Right renal cortex interstitium (tissue), 3 donors: ENCODE measurements around the gene LMCD1. TPM values are rescaled to one million over a fixed set of nuclear protein-coding genes. Genes with fewer than 3 reads are reported as not detected.
A peak's percentile ranks its signal among the peaks of the same experiment; 100 is the strongest.

Source experiments
- DNase-seq, 3 donors: peaks; one replicate each; pipeline ENCODE4 v3.0.0-alpha.2; 2013; ENCODE audit warnings: low read depth in 3 of 3, low spot score in 2 of 3
- polyA plus RNA-seq, 3 donors: library from polyadenylated mRNA; unstranded; fragments of 120-200 nt; gene quantifications; one replicate each; pipeline ENCODE4 v1.2.1, GENCODE V29; 2013; ENCODE audit not compliant: insufficient read length in 3 of 3

LMCD1 gene
- polyA plus RNA-seq, 3 donors, result 30.4 to 32.0 (median 30.5) TPM

DNA sequence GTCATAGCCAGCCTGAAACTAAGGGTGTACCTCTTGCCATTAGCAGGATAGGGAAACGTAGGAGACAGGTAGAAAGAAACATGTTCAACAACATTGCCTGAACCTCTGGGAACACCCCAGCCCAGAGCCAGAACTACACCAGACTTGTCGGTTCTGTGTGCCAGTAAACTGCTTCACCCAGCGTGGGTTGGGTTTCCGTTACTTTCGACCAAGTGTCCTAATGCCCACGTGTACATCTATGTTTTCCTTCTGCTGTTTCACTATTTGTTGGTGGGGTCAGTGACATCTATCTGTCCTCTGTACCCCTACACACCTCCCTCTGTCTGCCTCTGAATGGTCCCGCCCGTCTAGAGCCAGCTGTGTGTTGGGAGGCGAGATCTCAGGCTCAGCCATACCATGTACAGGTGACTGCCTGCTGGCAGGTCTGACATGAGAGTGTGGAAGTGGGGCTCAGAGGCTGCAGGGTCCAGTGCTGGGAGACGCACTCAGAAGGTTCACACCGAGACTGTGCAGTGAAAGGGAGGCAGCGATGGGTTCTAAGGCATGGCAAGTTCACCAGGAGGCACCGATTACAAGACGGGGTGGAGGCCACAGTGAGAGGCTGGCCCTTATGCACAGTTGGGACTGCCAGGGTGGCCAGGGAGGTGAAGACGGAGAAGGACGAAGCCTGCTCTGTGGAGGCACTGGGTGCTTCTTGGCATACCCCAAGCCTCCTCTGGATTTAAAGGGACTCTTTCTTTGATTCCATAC, 106.6 kb downstream of the LMCD1 start:
- DNase-seq, result no peak

DNA sequence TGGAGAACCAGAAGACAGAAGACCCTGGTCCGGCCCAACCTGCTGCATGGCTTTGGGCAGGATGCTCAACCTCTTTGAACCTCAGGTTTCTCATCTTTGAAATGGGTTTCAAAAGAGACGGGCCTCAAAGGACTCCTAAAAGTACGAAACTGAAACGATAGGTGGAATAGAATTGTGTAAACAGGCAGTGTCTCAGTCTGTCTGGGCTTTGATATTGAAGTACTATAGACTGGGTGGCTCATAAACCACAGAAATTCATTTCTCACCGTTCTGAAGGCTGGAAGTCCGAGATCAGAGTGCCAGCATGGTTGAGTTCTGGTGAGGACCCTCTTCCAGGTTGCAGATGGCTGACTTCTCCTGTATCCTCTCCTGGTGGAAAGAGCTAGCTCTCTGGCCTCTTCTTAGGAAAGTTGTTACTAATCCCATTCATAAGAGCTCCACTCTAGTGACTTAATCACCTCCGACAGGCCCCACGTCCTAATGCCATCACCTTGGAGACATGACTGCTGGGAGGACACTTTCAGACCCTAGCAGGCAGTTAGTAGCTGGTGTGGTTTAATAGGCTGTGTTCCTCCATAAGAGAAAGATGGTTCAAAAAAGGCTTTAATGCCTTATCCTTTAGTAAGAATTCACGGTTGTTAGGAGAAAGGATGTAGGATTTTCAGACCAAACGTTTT, 107.3 kb downstream of the LMCD1 start:
- DNase-seq, result no peak

DNA sequence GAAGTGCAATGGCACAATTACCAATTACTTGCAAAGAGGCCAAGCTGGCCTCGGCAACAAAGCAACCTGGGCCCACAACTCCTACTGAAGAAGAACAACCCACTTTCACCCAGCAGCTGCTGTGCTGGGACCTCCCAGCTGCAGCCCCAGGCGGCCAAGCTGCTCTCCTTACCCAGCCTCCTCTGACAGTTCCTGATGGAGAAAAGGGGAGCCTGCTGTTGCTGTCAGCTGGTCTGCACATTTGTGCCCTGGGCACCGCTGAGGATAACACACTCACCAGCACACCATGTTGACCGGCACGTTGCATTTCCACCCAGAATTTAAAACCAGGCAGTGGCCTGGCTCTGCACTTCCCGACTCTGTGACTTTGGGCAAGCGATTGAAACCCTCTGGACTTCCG, 109.3 kb downstream of the LMCD1 start:
- no peak for DNase-seq

DNA sequence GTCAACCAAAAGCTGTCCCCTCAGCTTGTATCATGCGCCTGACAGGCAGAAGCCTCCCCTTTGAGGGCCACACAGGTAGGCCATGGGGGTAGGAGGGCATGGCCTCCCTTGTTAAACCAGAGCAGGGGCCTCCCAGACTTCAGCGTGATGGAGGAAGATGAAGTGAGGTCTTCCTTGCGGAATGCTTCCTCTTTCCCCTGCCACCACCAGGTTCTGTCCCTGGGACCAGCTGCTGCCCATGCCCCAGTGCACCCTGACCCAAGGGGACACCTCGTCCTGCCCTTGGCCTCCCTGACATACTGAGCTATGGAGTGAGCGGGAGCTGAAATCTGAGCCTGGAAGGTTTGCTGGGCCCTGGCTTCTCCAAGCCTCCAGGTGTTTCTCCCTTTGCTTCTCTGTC, 116.3 kb downstream of the LMCD1 start:
- DNase-seq, result no peak

DNA sequence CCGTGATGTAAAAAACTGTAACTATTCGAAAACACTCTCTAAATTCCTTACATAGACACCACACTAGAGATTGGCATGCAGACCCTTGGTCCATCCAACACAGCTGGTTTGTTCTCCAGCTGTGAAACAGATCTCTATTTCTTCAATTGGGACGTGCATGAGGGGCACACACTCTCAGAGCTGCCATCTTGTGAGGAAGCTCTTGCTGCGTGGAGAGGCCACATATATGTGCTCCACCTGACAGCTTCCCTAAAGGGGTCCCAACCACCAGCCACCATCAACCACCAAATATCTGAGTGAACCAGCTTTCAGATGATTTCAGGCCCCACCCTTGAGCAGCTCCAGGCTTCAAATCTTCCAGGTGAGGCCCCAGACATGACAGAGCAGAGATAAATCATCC, 117.3 kb downstream of the LMCD1 start:
- no peak for DNase-seq

DNA sequence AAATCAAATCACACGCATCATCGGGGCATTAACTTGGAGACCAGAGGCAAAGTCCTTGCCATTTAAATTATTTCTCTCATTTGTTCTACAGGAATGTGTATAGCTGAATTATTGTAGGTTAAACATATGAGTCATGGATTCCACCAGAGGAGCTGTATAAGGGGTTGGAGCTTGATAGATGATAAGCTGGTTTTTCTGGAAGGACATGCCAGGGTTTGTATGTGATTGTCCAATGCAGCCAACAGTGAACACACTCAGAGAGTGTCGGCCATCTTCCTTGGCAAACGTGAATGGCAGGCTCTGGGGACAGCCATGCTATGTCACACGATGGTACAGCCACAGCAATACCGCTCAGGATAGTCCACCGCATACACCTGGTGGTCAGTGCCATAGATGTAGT, 117.9 kb downstream of the LMCD1 start:
- DNase-seq, result no peak

DNA sequence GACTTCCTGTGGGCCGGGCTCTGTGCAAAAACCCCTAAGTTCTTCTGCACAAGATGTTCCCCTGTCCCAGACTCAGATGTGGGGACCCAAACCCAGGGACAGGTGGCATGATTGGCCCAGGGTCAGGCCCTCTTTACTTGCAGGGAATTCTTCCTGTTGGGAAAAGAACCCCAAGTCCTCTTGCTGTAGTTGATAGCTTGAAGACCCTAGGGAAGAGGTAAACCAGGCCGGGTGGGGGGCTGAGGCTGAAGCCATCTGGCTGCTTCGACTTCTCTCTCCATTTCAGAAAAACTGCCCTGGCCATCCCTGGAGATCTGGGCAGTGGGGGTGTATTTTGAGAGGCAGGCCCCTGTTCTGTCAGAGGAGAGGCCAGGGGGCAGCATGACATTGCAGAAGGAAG, 119.5 kb downstream of the LMCD1 start:
- DNase-seq, result no peak

DNA sequence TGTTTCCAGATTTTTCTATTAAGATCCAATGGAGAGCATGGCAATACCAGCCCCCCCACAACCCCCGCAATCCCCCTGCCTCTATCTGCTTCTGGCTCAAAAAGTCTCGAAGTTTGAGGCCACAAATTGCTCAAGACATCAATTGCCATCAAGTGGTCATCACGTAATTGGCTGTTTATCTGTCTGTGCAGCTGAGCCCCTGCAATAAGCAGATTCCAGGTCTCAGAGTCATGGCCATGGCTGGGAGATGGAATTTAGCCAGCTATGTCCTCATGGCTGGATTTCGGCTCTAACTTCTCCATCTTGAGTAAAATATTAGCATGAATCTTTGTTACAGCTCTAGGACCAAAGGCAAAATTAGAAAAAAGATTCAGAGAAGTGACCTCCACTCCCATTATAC, 120.2 kb downstream of the LMCD1 start:
- no peak for DNase-seq

DNA sequence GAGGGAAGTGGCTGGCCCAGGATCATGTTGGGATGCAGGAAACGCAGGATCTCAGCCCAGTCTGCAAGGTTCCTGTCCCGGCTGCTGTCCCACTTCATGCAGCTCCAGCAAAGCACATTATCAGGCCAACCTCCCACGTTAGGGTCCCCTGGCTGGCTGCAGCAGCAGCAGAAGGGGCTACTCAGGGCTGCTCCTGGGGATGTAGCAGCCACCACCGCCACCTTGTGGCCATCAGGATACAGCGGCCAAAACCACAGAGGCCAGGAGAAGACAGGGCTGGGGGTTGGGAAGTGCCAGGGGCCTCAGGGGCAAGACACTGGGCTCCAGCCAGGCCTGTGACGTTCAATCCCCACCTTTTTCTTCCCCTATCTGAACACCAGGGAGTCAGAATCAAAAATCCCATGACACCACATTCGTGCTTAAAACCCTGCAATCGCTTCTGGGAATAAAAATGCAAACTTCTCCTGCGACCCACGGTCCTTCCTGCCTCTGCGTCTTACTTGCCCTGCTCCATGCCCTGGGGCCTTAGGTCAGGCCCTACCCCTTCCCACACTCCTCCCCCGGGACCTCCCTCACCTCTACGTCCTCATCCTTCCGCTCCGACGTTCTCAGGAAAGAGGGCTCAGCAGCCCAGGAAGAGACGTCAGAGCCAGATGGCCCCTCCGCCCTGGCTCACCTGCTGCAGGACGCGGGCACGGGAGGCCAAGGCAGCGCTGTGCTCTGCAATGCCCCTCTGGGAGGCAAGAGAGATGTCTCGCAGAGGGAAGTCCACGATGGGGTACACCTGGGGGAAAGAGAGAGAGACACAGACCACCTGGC, 121.5 kb downstream of the LMCD1 start:
- DNase-seq, result peak; percentile 55 to 68 (median 62)

DNA sequence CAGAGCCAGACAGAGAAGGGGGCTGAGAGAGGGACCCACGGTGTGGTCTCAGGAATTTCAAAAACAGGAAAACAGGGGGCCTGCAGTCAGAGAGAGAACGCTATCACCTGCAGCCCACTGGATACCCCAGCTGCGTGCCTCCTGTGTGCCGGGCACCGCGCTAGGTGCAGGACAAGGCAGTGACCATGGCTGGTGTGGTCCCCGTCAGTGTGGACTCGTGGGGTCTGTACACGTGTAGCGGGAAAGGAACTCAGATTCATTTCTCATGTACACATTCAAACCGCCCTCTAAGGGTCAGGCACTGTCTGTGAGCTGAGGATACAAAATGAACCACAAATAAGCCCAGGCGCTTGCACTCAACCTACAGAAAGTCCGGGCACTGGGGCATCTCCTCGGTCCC, 122.1 kb downstream of the LMCD1 start:
- no peak for DNase-seq

Other genes starting within 250 kb of the LMCD1 start
- 1 to 10 TPM; 3.7 to 5.0 (median 3.8) TPM for gene SSUH2, start 143.0 kb downstream of the LMCD1 start, polyA plus RNA-seq
- under 1 TPM; 0.33 to 0.57 (median 0.56) TPM for gene CAV3, start 232.0 kb downstream of the LMCD1 start, polyA plus RNA-seq